Duodenal mucosa (tissue), 2 donors: ENCODE results near the gene SLC24A3.
"Not testable (repeated sequence)": the region's sequence is repeated elsewhere in the genome, so short reads cannot be mapped to it uniquely, and the experiment has no call there.

ENCODE experiments used
- H3K27ac ChIP-seq: one replicate; pipeline ENCODE4 v1.7.0; 2013; ENCODE audit warnings: low read depth, low read length
- H3K27me3 ChIP-seq, 2 donors: one replicate each; pipeline ENCODE4 v1.7.0; 2013; ENCODE audit warnings: low read length in 2 of 2, control low read depth in 1 of 2; ENCODE audit not compliant: insufficient read depth in 2 of 2, control insufficient read depth in 1 of 2
- H3K36me3 ChIP-seq, 2 donors: one replicate each; pipeline ENCODE4 v1.7.0; 2013; ENCODE audit warnings: low read length in 2 of 2, control low read depth in 1 of 2; ENCODE audit not compliant: insufficient read depth in 2 of 2, control insufficient read depth in 1 of 2
- H3K4me1 ChIP-seq, 2 donors: one replicate each; pipeline ENCODE4 v1.7.0; 2013; ENCODE audit warnings: low read length in 2 of 2, control low read depth in 1 of 2; ENCODE audit not compliant: insufficient read depth in 2 of 2, control insufficient read depth in 1 of 2
- H3K4me3 ChIP-seq, 2 donors: one replicate each; pipeline ENCODE4 v1.7.0; 2013; ENCODE audit warnings: low read length in 2 of 2, low read depth in 1 of 2
- H3K9ac ChIP-seq, 2 donors: one replicate each; pipeline ENCODE4 v1.7.0; 2013; ENCODE audit warnings: low read length in 2 of 2, low read depth in 1 of 2
- H3K9me3 ChIP-seq, 2 donors: one replicate each; pipeline ENCODE4 v1.7.0; 2013; ENCODE audit warnings: low read length in 2 of 2, control low read depth in 1 of 2; ENCODE audit not compliant: control insufficient read depth in 1 of 2

SLC24A3 gene

GRCh38 chr20:19619904-19620430 lies 407.5 kb downstream of the SLC24A3 start:
- Histone ChIP-seq H3K9ac (no peak overlapping the region), H3K27ac (no peak overlapping the region), H3K4me3 (no peak overlapping the region), H3K27me3 (no peaks in the 10 kb centered on the region), H3K36me3 (no peaks in the 10 kb centered on the region), H3K4me1 (no peaks in the 10 kb centered on the region), H3K9me3 (no peaks in the 10 kb centered on the region)

DNA sequence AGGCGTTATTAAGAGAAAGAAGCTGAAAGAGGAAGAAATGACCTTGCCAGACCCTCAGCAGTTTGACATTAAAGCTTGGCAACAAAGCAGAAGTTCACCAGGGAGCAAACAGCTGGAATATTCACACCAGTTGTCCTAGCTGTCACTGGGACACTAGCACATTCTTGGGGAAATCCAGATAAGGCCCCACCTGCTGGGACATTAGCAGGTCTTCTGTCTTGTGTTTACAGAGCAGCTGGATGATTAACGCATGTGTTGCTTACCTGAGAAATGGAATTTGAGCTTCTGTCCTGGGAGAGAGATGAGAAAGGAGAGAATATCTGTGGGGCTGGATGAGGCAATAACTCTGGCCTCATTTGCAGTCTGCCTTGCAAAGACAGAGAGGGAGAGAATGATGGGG lies 408.0 kb downstream of the SLC24A3 start:
- H3K27me3 ChIP-seq = no peaks in the 10 kb centered on the region
- no peak overlapping the region for H3K4me3 ChIP-seq
- H3K36me3 ChIP-seq = no peaks in the 10 kb centered on the region
- no peaks in the 10 kb centered on the region for H3K4me1 ChIP-seq
- H3K9ac ChIP-seq = no peak overlapping the region
- no peaks in the 10 kb centered on the region for H3K9me3 ChIP-seq
- H3K27ac ChIP-seq = no peak overlapping the region

DNA sequence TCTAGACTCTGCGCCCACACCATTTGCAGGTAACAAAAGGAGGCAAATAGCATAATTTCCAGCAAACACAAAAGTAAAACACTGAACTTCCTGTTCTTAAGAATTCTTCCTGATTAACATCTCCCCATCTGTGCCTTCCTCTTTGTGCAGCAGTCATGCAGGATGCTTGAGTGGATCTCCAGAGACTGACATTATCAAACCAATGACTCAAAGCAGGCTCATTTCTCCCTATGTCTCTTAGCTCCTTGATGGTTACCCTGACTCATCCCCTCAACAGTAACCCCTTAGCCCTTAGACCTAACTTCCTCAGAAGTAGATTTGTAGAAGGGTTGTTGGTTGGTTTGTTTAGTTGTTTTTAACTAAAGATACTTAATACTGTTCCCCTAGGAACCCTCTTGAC lies 408.6 kb downstream of the SLC24A3 start:
- Histone ChIP-seq H3K36me3 (no peaks in the 10 kb centered on the region), H3K27ac (no peak overlapping the region), H3K9me3 (no peaks in the 10 kb centered on the region), H3K27me3 (no peaks in the 10 kb centered on the region), H3K4me1 (no peaks in the 10 kb centered on the region), H3K9ac (no peak overlapping the region), H3K4me3 (no peak overlapping the region)

DNA sequence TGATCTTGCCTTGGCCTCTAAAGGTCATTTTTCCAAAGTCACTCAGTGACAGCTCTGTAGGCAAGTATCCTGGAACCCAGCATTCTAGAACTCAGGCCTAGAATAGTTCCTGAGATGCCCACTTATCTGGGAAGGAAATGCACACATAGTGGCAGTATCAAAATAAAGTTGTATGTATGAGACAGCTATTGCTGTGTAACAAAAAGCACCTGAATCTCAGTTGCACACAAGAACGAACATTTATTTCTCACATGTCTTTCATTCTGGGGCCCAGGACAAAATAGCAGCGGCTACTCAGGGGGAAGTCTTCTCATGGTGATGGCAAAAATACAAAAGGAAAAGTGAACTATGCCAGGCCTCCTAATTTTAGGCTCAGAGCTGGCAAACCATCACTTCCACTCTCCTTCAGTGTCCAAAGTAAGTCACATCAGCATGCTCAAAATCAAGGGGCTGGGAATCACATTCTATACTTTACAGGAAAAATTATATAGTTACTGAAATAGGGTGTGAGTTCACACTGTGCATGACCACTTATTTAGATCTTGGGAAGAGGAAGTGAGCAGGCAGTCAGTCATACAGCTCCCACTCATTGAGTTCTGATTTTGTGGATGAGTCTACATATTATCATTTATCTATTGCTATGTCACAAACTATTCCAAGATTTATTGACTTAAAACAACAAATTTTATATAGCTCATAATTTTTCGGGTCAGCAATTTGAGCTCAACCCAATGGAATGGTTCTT lies 412.0 kb downstream of the SLC24A3 start:
- Histone ChIP-seq H3K36me3 (no peaks in the 10 kb centered on the region), H3K27me3 (no peaks in the 10 kb centered on the region), H3K4me3 (no peak overlapping the region), H3K9me3 (no peaks in the 10 kb centered on the region), H3K4me1 (no peaks in the 10 kb centered on the region), H3K27ac (no peak overlapping the region), H3K9ac (no peak overlapping the region)

DNA sequence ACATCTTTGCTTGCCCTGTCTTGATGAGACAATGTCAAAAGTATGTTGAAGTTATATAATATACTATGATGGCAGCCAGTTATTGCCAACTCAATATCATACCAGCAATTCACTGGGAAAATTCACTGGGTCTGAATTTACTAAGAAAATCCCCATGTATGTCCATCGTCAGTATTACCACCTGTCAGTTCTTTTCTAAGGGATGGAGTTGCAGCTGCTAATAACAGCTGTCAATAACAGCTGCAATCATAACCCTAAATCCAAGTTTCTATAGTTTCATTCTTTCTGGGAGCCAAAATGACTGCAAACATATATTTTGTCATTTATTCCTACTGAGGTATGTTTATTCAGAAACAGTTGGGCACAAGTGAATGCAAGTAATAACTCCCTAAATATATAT lies 413.0 kb downstream of the SLC24A3 start:
- Histone ChIP-seq H3K9ac (no peak overlapping the region), H3K4me1 (no peaks in the 10 kb centered on the region), H3K27me3 (no peaks in the 10 kb centered on the region), H3K36me3 (no peaks in the 10 kb centered on the region), H3K9me3 (no peaks in the 10 kb centered on the region), H3K4me3 (no peak overlapping the region), H3K27ac (no peak overlapping the region)

DNA sequence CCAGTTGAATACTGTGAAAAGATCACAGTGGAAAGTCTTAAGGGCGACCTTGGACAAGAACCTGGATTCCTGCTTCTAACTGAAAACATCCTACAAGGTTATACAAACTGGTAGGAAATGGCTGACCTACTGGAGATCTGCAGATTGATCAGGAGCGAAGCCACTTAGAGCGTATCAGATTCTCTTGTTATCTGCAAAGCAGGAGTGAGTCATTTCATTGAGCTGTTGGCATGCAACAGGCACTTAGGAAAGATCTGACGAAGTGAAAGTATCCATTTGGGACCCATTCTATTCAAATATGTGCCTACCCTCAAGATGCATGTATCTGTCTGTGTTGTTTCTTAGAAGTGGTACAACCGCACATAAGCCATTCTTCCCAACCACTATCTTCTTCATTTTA lies 414.5 kb downstream of the SLC24A3 start:
- Histone ChIP-seq H3K9ac (no peak overlapping the region), H3K9me3 (no peaks in the 10 kb centered on the region), H3K27me3 (no peaks in the 10 kb centered on the region), H3K4me3 (no peak overlapping the region), H3K27ac (no peak overlapping the region), H3K36me3 (no peaks in the 10 kb centered on the region), H3K4me1 (no peaks in the 10 kb centered on the region)

DNA sequence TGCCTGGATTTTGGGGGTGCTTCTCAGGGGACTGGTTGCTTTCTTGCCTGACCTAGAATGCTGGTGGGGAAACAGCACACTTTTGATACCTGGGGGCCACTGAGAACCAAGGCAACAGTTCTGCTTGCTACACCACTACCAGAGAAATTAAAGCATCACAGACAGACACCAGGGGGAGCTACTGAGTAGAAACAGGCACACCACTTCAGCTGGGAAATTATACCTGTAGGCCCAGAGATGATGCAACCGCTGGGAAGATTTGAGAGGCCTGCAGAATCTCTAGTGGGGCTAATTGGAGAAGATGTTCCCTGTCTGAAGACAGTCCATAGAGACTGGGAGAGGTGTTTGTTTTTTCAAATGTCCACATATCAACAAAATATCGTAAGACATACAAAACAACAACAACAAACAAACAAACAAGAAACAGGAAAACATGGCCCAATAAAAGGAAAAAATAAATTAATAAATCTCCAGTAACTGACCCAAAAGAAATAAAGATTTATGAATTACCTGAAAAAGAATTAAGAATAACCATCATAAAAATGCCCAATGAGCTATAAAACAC lies 416.2 kb downstream of the SLC24A3 start:
- no peaks in the 10 kb centered on the region for H3K36me3 ChIP-seq

DNA sequence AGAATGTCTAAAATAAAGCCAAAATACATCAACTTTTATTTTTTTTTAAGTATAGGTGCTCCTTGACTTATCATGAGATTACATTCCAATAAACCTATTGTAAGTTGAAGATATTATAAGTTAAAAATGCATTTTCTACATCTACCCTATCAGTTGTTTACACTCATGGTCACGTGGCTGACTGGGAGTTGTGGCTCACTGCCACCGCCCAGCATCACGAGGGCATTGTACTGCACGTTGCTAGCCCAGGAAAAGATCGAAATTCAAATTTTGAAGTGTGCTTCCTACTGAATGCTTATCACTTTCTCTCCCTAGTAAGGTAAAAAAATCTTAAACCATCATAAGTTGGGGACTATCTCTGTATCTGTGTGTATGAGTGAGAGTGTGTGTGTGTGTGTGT lies 419.0 kb downstream of the SLC24A3 start:
- no peak overlapping the region for H3K27ac ChIP-seq
- no peaks in the 10 kb centered on the region for H3K27me3 ChIP-seq
- no peaks in the 10 kb centered on the region for H3K4me1 ChIP-seq
- H3K36me3 ChIP-seq = no peaks in the 10 kb centered on the region
- H3K4me3 ChIP-seq = no peak overlapping the region
- no peaks in the 10 kb centered on the region for H3K9me3 ChIP-seq
- H3K9ac ChIP-seq = no peak overlapping the region

More for the DNA sequence above, 416.2 kb downstream of the SLC24A3 start:
- Histone ChIP-seq H3K4me1 (no peaks in the 10 kb centered on the region), H3K9ac (no peak overlapping the region), H3K4me3 (no peak overlapping the region), H3K27me3 (no peaks in the 10 kb centered on the region), H3K9me3 (no peaks in the 10 kb centered on the region), H3K27ac (no peak overlapping the region)

DNA sequence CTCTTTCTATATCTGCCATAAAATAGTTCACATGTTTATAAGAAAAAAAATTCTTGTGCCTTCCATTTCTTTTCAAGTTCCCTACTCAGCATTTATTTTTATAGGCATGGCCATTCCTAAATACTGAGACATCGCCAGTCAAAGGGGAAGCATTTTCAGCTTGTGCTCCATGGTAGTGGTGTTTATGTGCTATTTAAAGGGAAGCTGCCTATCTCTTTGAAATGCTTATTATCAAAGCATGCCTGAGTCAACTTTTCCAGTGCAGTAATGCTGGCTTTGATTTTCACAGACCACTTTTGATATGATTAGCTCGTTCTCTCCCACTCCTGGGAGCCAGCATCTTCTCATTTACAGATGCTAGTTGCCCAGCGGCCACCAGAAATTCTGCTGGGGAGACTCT lies 421.5 kb downstream of the SLC24A3 start:
- Histone ChIP-seq H3K9me3 (no peaks in the 10 kb centered on the region), H3K27me3 (no peaks in the 10 kb centered on the region), H3K27ac (no peak overlapping the region), H3K9ac (no peak overlapping the region), H3K4me3 (no peak overlapping the region), H3K4me1 (no peaks in the 10 kb centered on the region), H3K36me3 (no peaks in the 10 kb centered on the region)

DNA sequence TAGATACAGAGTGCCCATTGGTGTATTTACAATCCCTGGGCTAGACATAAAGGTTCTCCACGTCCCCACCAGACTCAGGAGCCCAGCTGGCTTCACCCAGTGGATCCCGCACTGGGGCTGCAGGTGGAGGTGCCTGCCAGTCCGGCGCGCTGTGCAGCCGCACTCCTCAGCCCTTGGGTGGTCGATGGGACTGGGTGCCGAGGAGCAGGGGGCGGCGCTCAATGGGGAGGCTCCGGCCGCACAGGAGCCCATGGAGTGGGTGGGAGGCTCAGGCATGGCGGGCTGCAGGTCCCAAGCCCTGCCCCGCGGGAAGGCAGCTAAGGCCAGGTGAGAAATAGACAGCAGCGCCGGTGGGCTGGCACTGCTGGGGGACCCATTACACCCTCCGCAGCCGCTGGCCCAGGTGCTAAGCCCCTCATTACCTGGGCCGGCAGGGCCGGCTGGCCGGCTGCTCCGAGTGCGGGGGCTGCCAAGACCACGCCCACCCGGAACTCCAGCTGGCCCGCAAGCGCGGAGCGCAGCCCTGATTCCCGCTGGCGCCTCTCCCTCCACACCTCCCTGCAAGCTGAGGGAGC lies 427.1 kb downstream of the SLC24A3 start:
- H3K27ac ChIP-seq, H3K9me3 ChIP-seq, H3K4me1 ChIP-seq, H3K4me3 ChIP-seq, H3K36me3 ChIP-seq, H3K27me3 ChIP-seq, H3K9ac ChIP-seq: not testable (repeated sequence)
